Urothelium cell line (cell line): ENCODE data around the gene EIF1AX.
"Not testable (repeated sequence)": the region's sequence is repeated elsewhere in the genome, so short reads cannot be mapped to it uniquely, and the experiment has no call there.

Experiments
- DNase-seq: peaks from one replicate; pipeline ENCODE4 v3.0.0; 2011; ENCODE audit warnings: low spot score, mixed read lengths
- FAIRE-seq: peaks from 2 replicates; lab custom pipeline; 2011; peaks lifted over from hg19 to GRCh38; lab: Jason Lieb, UNC

Gene EIF1AX

GRCh38 chrX:20127440-20127839 lies 14.2 kb downstream of the EIF1AX start:
- not testable (repeated sequence) for FAIRE-seq, DNase-seq

GRCh38 chrX:20126833-20127232 lies 14.8 kb downstream of the EIF1AX start:
- not testable (repeated sequence) for DNase-seq, FAIRE-seq

GRCh38 chrX:20124964-20125363 lies 16.7 kb downstream of the EIF1AX start:
- no peak for FAIRE-seq
- no peak for DNase-seq

GRCh38 chrX:20118065-20118824 lies 23.4 kb downstream of the EIF1AX start:
- FAIRE-seq: no peak

GRCh38 chrX:20116577-20117240 lies 24.9 kb downstream of the EIF1AX start, which contains the start of gene MAP7D2:
Gene MAP7D2, minus strand, starts transcription at chrX:20116907. Its CDS starts 28 bp downstream, at chrX:20116879.
- DNase-seq (no peak), FAIRE-seq (no peak)

More at GRCh38 chrX:20118065-20118824, 23.4 kb downstream of the EIF1AX start:
- no peak for DNase-seq

- DNase-seq (no peak), FAIRE-seq (no peak)
Observed at GRCh38 chrX:20116087-20116576, 25.5 kb downstream of the EIF1AX start.

- FAIRE-seq: no peak
- no peak for DNase-seq
Observed at GRCh38 chrX:20112022-20112774, 29.4 kb downstream of the EIF1AX start.

- FAIRE-seq: no peak
- no peak for DNase-seq
Observed at GRCh38 chrX:20111271-20111670, 30.4 kb downstream of the EIF1AX start.

- FAIRE-seq: no peak
- DNase-seq: no peak
Observed at GRCh38 chrX:20101934-20102581, 39.6 kb downstream of the EIF1AX start.

- DNase-seq (no peak), FAIRE-seq (no peak)
Observed at GRCh38 chrX:20091499-20091898, 50.1 kb downstream of the EIF1AX start.

- DNase-seq: no peak
- no peak for FAIRE-seq
Observed at GRCh38 chrX:20089845-20090244, 51.8 kb downstream of the EIF1AX start.

GRCh38 chrX:20080277-20080676 lies 61.4 kb downstream of the EIF1AX start:
- FAIRE-seq: no peak
- no peak for DNase-seq
